Measurements from ENCODE around the gene CCDC88C. TPM values are rescaled to one million over a fixed set of nuclear protein-coding genes. Genes with fewer than 3 reads are reported as not detected.

CCDC88C gene
- total RNA-seq, 1 donor from 2014 or later = 48.2 TPM

- TF ChIP-seq, protein P1, sequence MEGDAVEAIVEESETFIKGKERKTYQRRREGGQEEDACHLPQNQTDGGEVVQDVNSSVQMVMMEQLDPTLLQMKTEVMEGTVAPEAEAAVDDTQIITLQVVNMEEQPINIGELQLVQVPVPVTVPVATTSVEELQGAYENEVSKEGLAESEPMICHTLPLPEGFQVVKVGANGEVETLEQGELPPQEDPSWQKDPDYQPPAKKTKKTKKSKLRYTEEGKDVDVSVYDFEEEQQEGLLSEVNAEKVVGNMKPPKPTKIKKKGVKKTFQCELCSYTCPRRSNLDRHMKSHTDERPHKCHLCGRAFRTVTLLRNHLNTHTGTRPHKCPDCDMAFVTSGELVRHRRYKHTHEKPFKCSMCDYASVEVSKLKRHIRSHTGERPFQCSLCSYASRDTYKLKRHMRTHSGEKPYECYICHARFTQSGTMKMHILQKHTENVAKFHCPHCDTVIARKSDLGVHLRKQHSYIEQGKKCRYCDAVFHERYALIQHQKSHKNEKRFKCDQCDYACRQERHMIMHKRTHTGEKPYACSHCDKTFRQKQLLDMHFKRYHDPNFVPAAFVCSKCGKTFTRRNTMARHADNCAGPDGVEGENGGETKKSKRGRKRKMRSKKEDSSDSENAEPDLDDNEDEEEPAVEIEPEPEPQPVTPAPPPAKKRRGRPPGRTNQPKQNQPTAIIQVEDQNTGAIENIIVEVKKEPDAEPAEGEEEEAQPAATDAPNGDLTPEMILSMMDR (IDR thresholded peaks at IDR 0.05; ENCODE audit: unreplicated experiment) = no peak
- no peak for DNase-seq (ENCODE audit: low spot score)
- Mint-ChIP-seq H3K27ac (ENCODE audit: unreplicated experiment) (peak overlapping the region; percentile 61), H3K4me3 (ENCODE audit: unreplicated experiment) (no peak overlapping the region), H3K36me3 (ENCODE audit: low read depth, unreplicated experiment) (peaks cover 14% of the 10 kb centered on the region), H3K9me3 (ENCODE audit: unreplicated experiment) (no peaks in the 10 kb centered on the region), H3K27me3 (ENCODE audit: unreplicated experiment) (peaks cover 18% of the 10 kb centered on the region), H3K4me1 (ENCODE audit: unreplicated experiment) (peaks cover 60% of the 10 kb centered on the region)
Measured at GRCh38 chr14:91380123-91380522, 37.5 kb downstream of the CCDC88C start.

GRCh38 chr14:91379579-91379932, 38.1 kb downstream of the CCDC88C start:
- Mint-ChIP-seq H3K4me1 (ENCODE audit: unreplicated experiment) (peaks cover 65% of the 10 kb centered on the region), H3K36me3 (ENCODE audit: low read depth, unreplicated experiment) (peaks cover 14% of the 10 kb centered on the region), H3K27me3 (ENCODE audit: unreplicated experiment) (peaks cover 18% of the 10 kb centered on the region), H3K27ac (ENCODE audit: unreplicated experiment) (no peak overlapping the region), H3K4me3 (ENCODE audit: unreplicated experiment) (no peak overlapping the region), H3K9me3 (ENCODE audit: unreplicated experiment) (no peaks in the 10 kb centered on the region)
- DNase-seq (ENCODE audit: low spot score) = no peak
- TF ChIP-seq, protein P1 (IDR thresholded peaks at IDR 0.05; ENCODE audit: unreplicated experiment) = no peak

DNA sequence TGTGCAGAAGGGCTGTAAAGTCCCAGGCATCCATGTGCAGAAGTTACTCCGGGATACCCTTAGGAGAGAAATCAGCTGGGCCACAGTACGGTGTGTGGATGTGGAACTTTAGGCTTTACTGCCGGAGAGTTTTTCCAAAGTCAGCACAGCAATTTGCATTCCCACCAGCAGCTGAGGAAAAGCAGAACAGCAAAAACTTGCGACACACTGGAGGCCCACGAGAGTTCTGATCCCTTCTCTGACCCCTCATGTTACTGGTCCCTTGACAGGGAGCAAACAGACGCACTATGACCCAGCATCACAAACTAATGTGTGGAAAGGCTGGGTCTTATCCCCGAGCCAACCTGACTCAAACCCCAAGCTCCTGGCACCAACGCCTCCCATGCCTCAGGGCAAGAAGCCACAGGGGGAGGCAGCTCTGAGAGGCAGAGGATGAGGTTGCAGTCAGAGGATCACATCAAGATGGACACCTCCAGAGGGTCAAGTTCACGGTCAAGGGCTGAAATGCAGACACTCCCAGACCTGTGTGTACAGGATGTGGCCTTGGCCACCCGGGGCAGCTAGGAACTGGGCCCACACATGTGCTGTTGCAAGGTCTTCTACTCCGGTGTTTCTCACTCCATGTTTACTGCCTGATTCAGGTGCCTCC, 38.6 kb downstream of the CCDC88C start:
- Mint-ChIP-seq H3K36me3 (ENCODE audit: low read depth, unreplicated experiment) (peaks cover 18% of the 10 kb centered on the region), H3K4me1 (ENCODE audit: unreplicated experiment) (peaks cover 70% of the 10 kb centered on the region), H3K27me3 (ENCODE audit: unreplicated experiment) (peaks cover 20% of the 10 kb centered on the region), H3K9me3 (ENCODE audit: unreplicated experiment) (no peaks in the 10 kb centered on the region), H3K4me3 (ENCODE audit: unreplicated experiment) (no peak overlapping the region), H3K27ac (ENCODE audit: unreplicated experiment) (peak overlapping the region; percentile 24)
- TF ChIP-seq, protein P1 (IDR thresholded peaks at IDR 0.05; ENCODE audit: unreplicated experiment) = no peak
- DNase-seq (ENCODE audit: low spot score) = no peak

DNA sequence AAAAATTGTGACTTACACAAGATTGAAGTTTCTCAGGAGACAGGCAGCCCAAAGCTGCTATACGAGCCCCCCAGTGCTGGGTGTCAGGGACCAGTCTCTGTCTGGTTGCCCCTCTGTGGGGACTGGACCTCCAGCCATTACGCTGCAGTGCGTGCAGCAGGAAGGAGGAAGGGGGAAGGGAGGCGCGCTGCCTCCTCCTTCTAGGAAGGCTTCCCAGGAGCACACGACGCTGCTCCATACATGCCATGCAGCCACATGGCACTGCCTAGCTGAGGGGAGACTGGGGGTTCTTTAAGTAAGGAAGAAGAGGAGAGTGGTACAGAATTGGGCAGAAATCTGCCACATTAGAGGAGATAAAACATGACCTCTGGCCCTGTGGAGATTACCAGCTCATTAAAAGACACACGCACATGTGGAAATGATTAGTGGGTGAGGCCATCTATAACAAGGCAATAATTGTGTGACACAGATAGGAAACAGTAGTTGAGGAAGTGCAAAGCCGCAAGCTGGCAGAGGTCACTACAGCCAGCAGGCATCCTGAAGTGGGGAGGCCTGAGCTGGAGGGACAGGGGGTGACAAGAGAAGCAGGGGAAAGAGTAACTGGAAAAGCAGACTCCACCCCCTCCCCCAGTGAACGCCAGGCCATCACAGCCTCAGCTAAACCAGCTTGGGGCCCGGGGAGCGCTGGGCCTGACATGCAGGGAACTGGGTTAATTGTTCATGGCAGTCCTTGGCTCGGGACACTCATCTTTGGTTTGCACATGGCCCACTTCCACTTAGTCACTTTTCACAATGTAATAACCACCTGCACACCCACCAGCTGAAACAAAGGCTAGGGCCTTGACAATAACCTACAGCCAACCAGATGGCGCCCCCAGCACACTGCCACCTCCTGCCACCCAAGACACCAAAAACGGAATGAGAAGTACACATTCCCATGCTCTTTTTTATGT, 39.6 kb downstream of the CCDC88C start:
- H3K27ac Mint-ChIP-seq (ENCODE audit: unreplicated experiment) = no peak overlapping the region
- H3K27me3 Mint-ChIP-seq (ENCODE audit: unreplicated experiment) = peaks cover 20% of the 10 kb centered on the region
- H3K4me3 Mint-ChIP-seq (ENCODE audit: unreplicated experiment) = peak overlapping the region; percentile 5
- TF ChIP-seq, protein P1 (IDR thresholded peaks at IDR 0.05; ENCODE audit: unreplicated experiment) = no peak
- peaks cover 73% of the 10 kb centered on the region for H3K4me1 Mint-ChIP-seq (ENCODE audit: unreplicated experiment)
- H3K9me3 Mint-ChIP-seq (ENCODE audit: unreplicated experiment) = no peaks in the 10 kb centered on the region
- no peak for DNase-seq (ENCODE audit: low spot score)
- H3K36me3 Mint-ChIP-seq (ENCODE audit: low read depth, unreplicated experiment) = peaks cover 19% of the 10 kb centered on the region

All from endothelial cell (in vitro differentiated cells).